HCT116 (cell line): ENCODE measurements around the gene VSIG4.

Source experiments
- ELF1 ChIP-seq: IDR thresholded peaks from 2 replicates; pipeline ENCODE4 v1.6.1; 2012; ENCODE audit warnings: low read depth, borderline replicate concordance
- EZH2 ChIP-seq: fragments of 200-600 bp; sonication (generic); IDR thresholded peaks from 2 replicates; pipeline ENCODE4 v1.6.1; 2017; ENCODE audit warnings: antibody characterized with exemption, mixed run types
- EZH2phosphoT487 ChIP-seq: fragments of 200-600 bp; IDR thresholded peaks from 2 replicates; pipeline ENCODE4 v1.6.1; 2018; ENCODE audit warnings: antibody characterized with exemption, borderline replicate concordance
- POLR2A ChIP-seq: IDR thresholded peaks from 2 replicates; pipeline ENCODE4 v1.7.0; 2011; ENCODE audit warnings: borderline replicate concordance; ENCODE audit not compliant: insufficient read depth, insufficient read length; ENCODE audit errors: extremely low read depth
- POLR2AphosphoS5 ChIP-seq: IDR thresholded peaks from 2 replicates; pipeline ENCODE4 v1.6.1; 2011; ENCODE audit warnings: mild to moderate bottlenecking, low read depth, low read length, moderate library complexity
- RAD21 ChIP-seq: IDR thresholded peaks from 2 replicates; pipeline ENCODE4 v1.6.1; 2012; ENCODE audit warnings: low read depth, mild to moderate bottlenecking
- SP1 ChIP-seq: IDR thresholded peaks from 2 replicates; pipeline ENCODE4 v1.6.1; 2012; ENCODE audit warnings: low read depth
- ZNF274 ChIP-seq: fragments of 200-500 bp; sonication (Bioruptor generic); IDR thresholded peaks from 2 replicates; pipeline ENCODE4 v1.6.1; 2014; ENCODE audit warnings: mild to moderate bottlenecking, low read depth, low read length, inconsistent platforms
- TF ChIP-seq, protein P1 (sequence below), 3 experiments: fragments of 200-600 bp in 1 of 3; sonication (generic) in 1 of 3; IDR thresholded peaks in 2 of 3; conservative IDR thresholded peaks in 1 of 3; 2 replicates each; pipeline ENCODE4 v1.5.1; 2012 to 2017; ENCODE audit warnings: low read depth in 2 of 3, low read length in 2 of 3, antibody characterized with exemption in 1 of 3, borderline replicate concordance in 1 of 3, control low read depth in 1 of 3, mild to moderate bottlenecking in 1 of 3, mixed read lengths in 1 of 3, mixed run types in 1 of 3, moderate library complexity in 1 of 3; ENCODE audit not compliant: insufficient read depth in 1 of 3

DNA sequence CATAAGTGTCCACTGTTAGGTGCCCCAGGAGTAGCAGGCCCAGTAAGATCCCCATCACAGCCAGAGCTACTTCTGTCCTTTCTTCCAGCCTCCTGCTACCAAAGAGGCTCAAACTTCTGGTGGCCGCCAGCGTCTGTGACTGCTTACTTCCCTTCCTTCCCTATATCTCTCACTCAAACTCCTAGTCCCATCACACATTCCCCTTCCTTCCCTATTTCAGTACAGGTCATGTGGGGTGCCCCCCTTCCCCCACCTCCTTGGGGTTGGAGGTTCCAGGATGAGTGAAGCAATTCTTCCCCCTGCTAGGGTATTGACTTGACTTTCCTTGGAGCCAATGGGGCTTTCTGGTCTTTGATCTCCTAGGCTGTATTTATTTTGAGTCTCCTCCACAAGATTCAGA is at the start of gene VSIG4:
- no peak for TF ChIP-seq RAD21
- no peak for TF ChIP-seq POLR2A
- TF ChIP-seq, protein P1, sequence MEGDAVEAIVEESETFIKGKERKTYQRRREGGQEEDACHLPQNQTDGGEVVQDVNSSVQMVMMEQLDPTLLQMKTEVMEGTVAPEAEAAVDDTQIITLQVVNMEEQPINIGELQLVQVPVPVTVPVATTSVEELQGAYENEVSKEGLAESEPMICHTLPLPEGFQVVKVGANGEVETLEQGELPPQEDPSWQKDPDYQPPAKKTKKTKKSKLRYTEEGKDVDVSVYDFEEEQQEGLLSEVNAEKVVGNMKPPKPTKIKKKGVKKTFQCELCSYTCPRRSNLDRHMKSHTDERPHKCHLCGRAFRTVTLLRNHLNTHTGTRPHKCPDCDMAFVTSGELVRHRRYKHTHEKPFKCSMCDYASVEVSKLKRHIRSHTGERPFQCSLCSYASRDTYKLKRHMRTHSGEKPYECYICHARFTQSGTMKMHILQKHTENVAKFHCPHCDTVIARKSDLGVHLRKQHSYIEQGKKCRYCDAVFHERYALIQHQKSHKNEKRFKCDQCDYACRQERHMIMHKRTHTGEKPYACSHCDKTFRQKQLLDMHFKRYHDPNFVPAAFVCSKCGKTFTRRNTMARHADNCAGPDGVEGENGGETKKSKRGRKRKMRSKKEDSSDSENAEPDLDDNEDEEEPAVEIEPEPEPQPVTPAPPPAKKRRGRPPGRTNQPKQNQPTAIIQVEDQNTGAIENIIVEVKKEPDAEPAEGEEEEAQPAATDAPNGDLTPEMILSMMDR (IDR thresholded peaks at IDR 0.05 in 2 of 3, conservative IDR thresholded peaks at IDR 0.05 in 1 of 3; ENCODE audit: borderline replicate concordance in 1 of 3, insufficient read depth in 1 of 3, low read depth in 2 of 3, low read length in 2 of 3): no peak
- TF ChIP-seq SP1: no peak
- no peak for TF ChIP-seq EZH2phosphoT487
- no peak for TF ChIP-seq EZH2
- no peak for TF ChIP-seq ZNF274
- TF ChIP-seq ELF1: no peak
- TF ChIP-seq POLR2AphosphoS5: no peak
